ENCODE measurements around the gene PICK1. TPM values are rescaled to one million over a fixed set of nuclear protein-coding genes. Genes with fewer than 3 reads are reported as not detected.

PICK1 gene
- total and polyA plus RNA-seq, 2 of the 8 experiments (the other 6 are each of a cell fraction or from before 2014, with no cell fraction given): 20.4 to 22.9 TPM

- no peaks in the 10 kb centered on the region for H3K36me3 ChIP-seq (ENCODE audit: control insufficient read depth in 2 of 4, insufficient read depth in 4 of 4, low read length in 3 of 4)
- no peaks in the 10 kb centered on the region for H3K9me3 ChIP-seq (ENCODE audit: insufficient read depth in 2 of 2, low read depth in 1 of 2, low read length in 1 of 2)
- no peak overlapping the region for H4K91ac ChIP-seq (replicated peaks; ENCODE audit: insufficient read length, low read length)
- peaks cover 0 to 8% (median under 1%) of the 10 kb centered on the region in 4 experiments; a peak in 4 of 7 replicates for H3K4me1 ChIP-seq (replicated peaks in 1 of 4; ENCODE audit: control insufficient read depth in 3 of 4, insufficient read depth in 4 of 4, low read length in 3 of 4)
- ChIA-PET CTCF (ENCODE audit: partially characterized antibody) (no interaction called here), POLR2A (ENCODE audit: partially characterized antibody) (no interaction called here)
- H3K23ac ChIP-seq (ENCODE audit: insufficient read length): no peak overlapping the region
- DNase-seq (ENCODE audit: low read depth in 1 of 2, low spot score in 2 of 2) (no peak), FAIRE-seq (no peak)
- H3K79me2 ChIP-seq (ENCODE audit: control insufficient read depth in 1 of 2, insufficient read depth in 2 of 2, low read length in 2 of 2): no peaks in the 10 kb centered on the region
- H2BK20ac ChIP-seq (ENCODE audit: low read length): no peak overlapping the region
- peak overlapping the region; percentile 97 for H2AK5ac ChIP-seq (ENCODE audit: low read depth, low read length)
- no peak overlapping the region for H3K4ac ChIP-seq (replicated peaks; ENCODE audit: insufficient read length, low read depth, low read length)
- H2BK5ac ChIP-seq (ENCODE audit: low read depth, low read length): no peak overlapping the region; the same call in 1 of the 2 replicates
- no peak overlapping the region for H4K5ac ChIP-seq (ENCODE audit: insufficient read length, low read depth, low read length)
- WGBS, 2 experiments (ENCODE audit: extremely low coverage in 1 of 2, insufficient coverage in 1 of 2, insufficient read length in 1 of 2, insufficient replicate concordance in 2 of 2, low coverage in 1 of 2, low lambda C conversion rate in 2 of 2, missing lambda C conversion rate in 1 of 2): 88% methylated on average over 7 of the region's 8 CpGs; no CpG with 5 or more reads in 1 of the 2 experiments
- no peak overlapping the region for H2BK15ac ChIP-seq (ENCODE audit: low read length)
- H3K14ac ChIP-seq (ENCODE audit: insufficient read length): no peak overlapping the region
- no peak for TF ChIP-seq NANOG (IDR thresholded peaks at IDR 0.05; ENCODE audit: insufficient read depth, low read depth, low read length, poor library complexity, severe bottlenecking)
- no peak for TF ChIP-seq BRCA1 (IDR thresholded peaks at IDR 0.05; ENCODE audit: low read depth, low read length)
- no peak for TF ChIP-seq BCL11A (IDR thresholded peaks at IDR 0.05; ENCODE audit: low read depth in 2 of 2, low read length in 2 of 2)
- TF ChIP-seq CBX5 (IDR thresholded peaks at IDR 0.05; ENCODE audit: low read depth, low read length): no peak
- TF ChIP-seq POU5F1 (IDR thresholded peaks at IDR 0.05; ENCODE audit: low read depth, low read length): no peak
- no peak for TF ChIP-seq BACH1 (IDR thresholded peaks at IDR 0.05; ENCODE audit: low read length)
- no peak for TF ChIP-seq SP1 (IDR thresholded peaks at IDR 0.05; ENCODE audit: low read depth, low read length)
- TF ChIP-seq POLR2A (IDR thresholded peaks at IDR 0.05; ENCODE audit: control extremely low read depth in 1 of 2, low read depth in 2 of 2, low read length in 2 of 2): no peak
- TF ChIP-seq MAX (IDR thresholded peaks at IDR 0.05): no peak
- TF ChIP-seq SIX5 (IDR thresholded peaks at IDR 0.05; ENCODE audit: low read depth, low read length): no peak
- no peak overlapping the region for H2BK120ac ChIP-seq (replicated peaks; ENCODE audit: low read depth, low read length)
- H4K8ac ChIP-seq (ENCODE audit: extremely low read depth, insufficient read depth, low read length): no peak overlapping the region
- H2BK12ac ChIP-seq (ENCODE audit: low read depth, low read length): 0 out of 2 replicates have a peak overlapping the region, but pooled peaks have one; percentile 87
- no peak overlapping the region for H3K4me2 ChIP-seq (ENCODE audit: insufficient read depth in 1 of 2, low read depth in 2 of 2, low read length in 2 of 2)
- H3K18ac ChIP-seq (ENCODE audit: extremely low read depth, low read length): no peak overlapping the region
- H2AFZ ChIP-seq (ENCODE audit: low read length): no peak overlapping the region
- H3K56ac ChIP-seq (replicated peaks; ENCODE audit: insufficient read length, low read depth, low read length): no peak overlapping the region
- no peak overlapping the region for H3K27ac ChIP-seq (ENCODE audit: low read depth, low read length)
- H3K23me2 ChIP-seq (ENCODE audit: low read depth, low read length): peaks cover 3% of the 10 kb centered on the region; the same call in 1 of the 2 replicates
- no peak overlapping the region for H3K9ac ChIP-seq (replicated peaks in 1 of 4; ENCODE audit: extremely low read depth in 1 of 4, low read depth in 3 of 4, low read length in 3 of 4)
- H4K20me1 ChIP-seq (replicated peaks in 1 of 2; ENCODE audit: control insufficient read depth in 1 of 2, insufficient read depth in 2 of 2, low read length in 2 of 2): peaks cover 0 to 3% of the 10 kb centered on the region in 2 experiments
- 0 out of 7 replicates have a peak, but pooled peaks cover 0 to 5% (median 0%) of the 10 kb centered on the region in 4 experiments for H3K27me3 ChIP-seq (replicated peaks in 1 of 4; ENCODE audit: control insufficient read depth in 3 of 4, extremely low read depth in 1 of 4, insufficient read depth in 3 of 4, low read length in 3 of 4)
- no peak overlapping the region for H3K4me3 ChIP-seq (ENCODE audit: extremely low read depth in 1 of 4, insufficient read depth in 2 of 4, low read depth in 3 of 4, low read length in 4 of 4)
- no peaks in the 10 kb centered on the region for H3K79me1 ChIP-seq (ENCODE audit: low read depth, low read length)
Measured at GRCh38 chr22:38025514-38025913, 31.7 kb upstream of the PICK1 start.
